HG02981 (cell line): ENCODE results near the gene AFAP1L2.
"Not testable (repeated sequence)": the region's sequence is repeated elsewhere in the genome, so short reads cannot be mapped to it uniquely, and the experiment has no call there.

Experiments used
- ATAC-seq: cut with Tn5 transposase; IDR thresholded peaks from one replicate; pipeline ENCODE4 v1.9.1; 2021; ENCODE audit warnings: mild to moderate bottlenecking, moderate library complexity; ENCODE audit not compliant: unreplicated experiment

Gene AFAP1L2

GRCh38 chr10:114340816-114341215 is 63.5 kb downstream of the AFAP1L2 start:
- no peak for ATAC-seq

- ATAC-seq, result no peak
These were observed 66.5 kb downstream of the AFAP1L2 start for GRCh38 chr10:114337510-114338462.

GRCh38 chr10:114336823-114337509 is 67.3 kb downstream of the AFAP1L2 start:
- no peak for ATAC-seq

- ATAC-seq, result no peak
These were observed 68.7 kb downstream of the AFAP1L2 start for GRCh38 chr10:114335614-114336013.

- no peak for ATAC-seq
These were observed 70.0 kb downstream of the AFAP1L2 start for GRCh38 chr10:114334301-114334700.

- not testable (repeated sequence) for ATAC-seq
These were observed 70.9 kb downstream of the AFAP1L2 start for GRCh38 chr10:114333441-114333840.

GRCh38 chr10:114332301-114333192 is 71.8 kb downstream of the AFAP1L2 start:
- no peak for ATAC-seq

GRCh38 chr10:114329634-114330365 is 74.5 kb downstream of the AFAP1L2 start:
- ATAC-seq, result no peak

GRCh38 chr10:114328874-114329273 is 75.4 kb downstream of the AFAP1L2 start:
- ATAC-seq, result no peak

GRCh38 chr10:114328441-114328812 is 75.9 kb downstream of the AFAP1L2 start:
- no peak for ATAC-seq

- ATAC-seq, result no peak
These were observed 76.5 kb downstream of the AFAP1L2 start for GRCh38 chr10:114327537-114328440.

- ATAC-seq, result no peak
These were observed 77.5 kb downstream of the AFAP1L2 start for GRCh38 chr10:114326795-114327194.

- no peak for ATAC-seq
These were observed 81.3 kb downstream of the AFAP1L2 start for GRCh38 chr10:114323023-114323422.

- ATAC-seq, result no peak
These were observed 82.0 kb downstream of the AFAP1L2 start for GRCh38 chr10:114322344-114322743.

- no peak for ATAC-seq
These were observed 83.8 kb downstream of the AFAP1L2 start for GRCh38 chr10:114320249-114321116.

GRCh38 chr10:114319406-114320248 is 84.7 kb downstream of the AFAP1L2 start:
- no peak for ATAC-seq

- no peak for ATAC-seq
These were observed 87.6 kb downstream of the AFAP1L2 start for GRCh38 chr10:114316744-114317143.
